Memory B cell (primary cell): ENCODE results near the gene DOLPP1.

ENCODE experiments used
- ATAC-seq: fragments of 150-1000 bp; cut with Tn5 transposase; 2 replicates; pipeline ENCODE4 v1.10.0; 2021; ENCODE audit warnings: low read depth, mild to moderate bottlenecking, moderate library complexity
- DNase-seq, 2 donors: peaks; one replicate each; pipeline ENCODE4 v3.0.0; 2022; ENCODE audit warnings: low spot score in 2 of 2
- H3K27ac Mint-ChIP-seq: one replicate; pipeline ENCODE4 v1.8.0; 2022; ENCODE audit warnings: mild to moderate bottlenecking, moderate library complexity, mixed read lengths
- H3K27me3 Mint-ChIP-seq: one replicate; pipeline ENCODE4 v1.8.0; 2022; ENCODE audit warnings: mixed read lengths
- H3K36me3 Mint-ChIP-seq: one replicate; pipeline ENCODE4 v1.8.0; 2022; ENCODE audit warnings: mild to moderate bottlenecking, mixed read lengths
- H3K4me1 Mint-ChIP-seq: one replicate; pipeline ENCODE4 v1.8.0; 2022; ENCODE audit warnings: mixed read lengths
- H3K4me3 Mint-ChIP-seq: one replicate; pipeline ENCODE4 v1.8.0; 2022; ENCODE audit warnings: mild to moderate bottlenecking, moderate library complexity, mixed read lengths
- H3K9me3 Mint-ChIP-seq: one replicate; pipeline ENCODE4 v1.8.0; 2022; ENCODE audit warnings: mixed read lengths

The DOLPP1 gene

DNA sequence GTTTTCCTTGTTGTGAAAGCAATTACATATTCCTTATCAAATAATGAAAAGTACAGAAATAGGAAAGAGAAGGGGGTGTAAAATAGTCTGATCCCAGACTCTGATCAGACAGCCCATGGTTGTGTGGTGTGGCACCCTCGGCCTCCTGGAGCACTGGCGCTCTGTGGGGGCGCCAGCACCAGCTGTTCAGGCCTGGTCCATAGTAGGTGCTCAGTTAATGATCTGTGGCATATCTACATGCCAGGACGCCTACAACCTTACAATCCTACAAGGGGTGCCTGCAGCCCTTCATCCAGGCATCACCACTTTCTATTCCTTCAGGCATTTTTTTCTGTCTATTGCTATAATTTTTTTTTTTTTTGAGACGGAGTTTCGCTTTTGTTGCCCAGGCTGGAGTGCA lies 27.9 kb upstream of the DOLPP1 start:
- H3K27me3 Mint-ChIP-seq = no peaks in the 10 kb centered on the region
- no peak overlapping the region for H3K27ac Mint-ChIP-seq
- H3K9me3 Mint-ChIP-seq = no peaks in the 10 kb centered on the region
- H3K4me1 Mint-ChIP-seq = no peaks in the 10 kb centered on the region
- DNase-seq (no peak), ATAC-seq (no peak)
- H3K36me3 Mint-ChIP-seq = peaks cover 6% of the 10 kb centered on the region
- H3K4me3 Mint-ChIP-seq = no peak overlapping the region

DNA sequence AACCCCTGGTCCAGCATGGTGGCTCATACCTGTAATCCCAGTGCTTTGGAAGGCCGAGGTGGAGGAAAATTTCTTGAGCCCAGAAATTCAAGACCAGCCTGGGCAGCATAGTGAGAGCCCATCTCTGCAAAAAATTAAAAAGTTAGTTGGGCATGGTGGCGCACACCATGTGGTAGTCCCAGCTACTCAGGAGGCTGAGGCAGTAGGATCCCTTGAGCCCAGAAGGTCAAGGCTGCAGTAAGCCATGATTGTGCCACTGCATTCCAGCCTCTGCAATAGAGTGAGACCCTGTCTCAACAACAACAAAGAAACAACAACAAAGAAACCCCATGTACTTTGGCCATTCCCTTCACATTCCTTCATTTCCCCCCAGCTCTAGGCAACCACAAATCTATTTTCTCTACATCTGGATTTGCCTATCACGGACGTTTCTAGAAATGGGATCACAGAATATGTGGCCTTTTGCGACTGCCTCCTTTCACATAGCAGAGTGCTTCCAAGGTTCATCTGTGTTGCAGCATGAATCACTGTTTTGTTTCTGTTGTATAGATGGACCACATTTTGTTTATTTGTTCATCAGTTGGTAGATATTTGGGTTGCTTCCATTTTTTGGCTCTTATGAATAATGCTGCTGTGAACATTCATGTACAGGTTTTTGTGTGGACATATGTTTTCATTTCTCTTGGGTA lies 26.6 kb upstream of the DOLPP1 start:
- H3K36me3 Mint-ChIP-seq = peaks cover 10% of the 10 kb centered on the region
- H3K4me3 Mint-ChIP-seq = no peak overlapping the region
- DNase-seq (no peak), ATAC-seq (no peak)
- H3K27me3 Mint-ChIP-seq = no peaks in the 10 kb centered on the region
- no peak overlapping the region for H3K27ac Mint-ChIP-seq
- no peaks in the 10 kb centered on the region for H3K9me3 Mint-ChIP-seq
- H3K4me1 Mint-ChIP-seq = no peaks in the 10 kb centered on the region

DNA sequence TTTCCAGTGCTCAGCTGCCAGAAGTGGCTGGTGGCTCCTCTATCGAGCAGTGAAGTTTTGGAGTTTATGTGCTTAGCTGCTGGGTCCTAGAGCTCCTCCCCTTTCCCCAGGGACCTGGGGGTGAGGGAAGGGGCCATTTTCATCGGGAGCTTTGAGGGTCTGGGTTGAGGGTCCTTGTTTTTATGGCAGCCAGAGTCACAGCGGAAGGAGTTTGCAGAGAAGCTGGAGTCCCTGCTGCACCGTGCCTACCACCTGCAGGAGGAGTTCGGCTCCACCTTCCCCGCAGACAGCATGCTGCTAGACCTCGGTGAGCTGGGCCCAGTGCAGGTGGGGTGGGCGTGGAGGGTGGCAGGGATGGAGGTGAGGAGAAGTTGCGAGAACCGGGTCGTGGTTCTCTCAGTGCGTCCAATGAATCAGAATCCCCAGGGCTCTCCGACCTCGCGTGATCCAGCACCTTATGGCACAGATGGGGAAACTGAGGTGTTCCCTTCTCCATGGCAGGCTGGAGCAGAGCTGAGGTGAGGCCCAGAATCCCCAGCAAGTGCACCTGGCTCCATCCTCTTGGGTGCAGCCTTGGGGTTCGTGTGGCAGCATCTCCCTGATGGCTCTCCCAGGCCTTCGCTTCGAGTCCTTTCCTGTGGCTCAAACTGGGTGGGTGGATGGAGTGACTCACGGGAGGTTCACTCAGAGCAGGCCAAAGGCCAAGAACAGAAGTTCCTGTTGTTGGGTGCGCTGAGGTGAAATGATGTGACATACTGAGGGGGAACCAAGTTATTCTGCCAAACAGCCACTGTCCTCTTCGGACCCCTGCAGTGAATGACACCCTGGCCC lies 21.7 kb upstream of the DOLPP1 start:
- no peaks in the 10 kb centered on the region for H3K9me3 Mint-ChIP-seq
- ATAC-seq = no peak
- no peak overlapping the region for H3K4me3 Mint-ChIP-seq
- no peaks in the 10 kb centered on the region for H3K27me3 Mint-ChIP-seq
- DNase-seq = no peak
- H3K27ac Mint-ChIP-seq = no peak overlapping the region
- no peaks in the 10 kb centered on the region for H3K4me1 Mint-ChIP-seq
- H3K36me3 Mint-ChIP-seq = peaks cover 14% of the 10 kb centered on the region

DNA sequence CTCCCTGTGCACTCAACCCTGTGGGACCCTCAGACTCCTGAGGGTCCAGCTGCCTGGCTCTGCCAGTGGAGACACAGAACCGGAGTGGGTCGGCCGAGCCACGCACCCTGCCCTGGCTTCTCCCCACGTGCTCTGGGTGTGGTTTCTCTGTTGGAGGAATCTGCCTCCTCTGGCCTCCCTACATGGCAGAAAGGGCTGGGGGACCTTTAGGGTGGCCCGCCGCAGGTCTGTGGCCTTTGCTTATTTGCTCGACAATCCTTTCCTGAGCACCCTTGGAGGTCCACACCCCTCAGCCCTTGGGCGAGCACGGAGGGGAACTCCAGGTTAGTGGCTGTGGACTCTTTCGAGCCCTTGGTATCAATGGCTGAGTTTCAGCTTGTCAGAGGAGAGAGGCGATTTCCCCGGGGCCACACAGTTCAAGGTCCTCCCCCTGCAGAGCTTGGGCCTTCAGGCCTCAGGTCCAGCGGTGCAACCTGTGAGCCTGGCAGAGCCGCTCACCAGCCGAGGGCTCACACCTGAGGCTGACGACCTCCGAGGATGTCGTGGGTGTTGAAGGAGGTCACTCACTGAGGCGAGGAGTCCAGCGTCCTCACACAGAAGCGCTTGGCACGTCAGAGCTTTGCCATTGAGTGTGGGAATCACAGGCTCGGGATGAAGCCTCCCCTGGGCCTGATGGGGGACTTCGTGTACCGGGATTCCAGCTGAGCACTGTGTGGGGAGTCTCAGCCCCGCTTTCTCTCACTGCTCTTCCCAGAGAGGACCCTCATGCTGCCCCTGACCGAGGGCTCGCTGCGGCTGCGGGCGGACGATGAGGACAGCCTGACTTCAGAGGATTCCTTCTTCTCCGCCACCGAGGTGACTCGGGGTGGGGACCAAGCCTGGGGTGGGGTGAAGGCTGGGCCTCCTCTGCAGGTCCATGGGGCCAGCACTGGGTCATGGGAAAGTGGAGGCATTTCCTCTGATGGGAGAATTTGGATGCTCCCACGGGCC lies 20.8 kb upstream of the DOLPP1 start:
- no peaks in the 10 kb centered on the region for H3K27me3 Mint-ChIP-seq
- ATAC-seq = no peak
- no peak overlapping the region for H3K27ac Mint-ChIP-seq

DNA sequence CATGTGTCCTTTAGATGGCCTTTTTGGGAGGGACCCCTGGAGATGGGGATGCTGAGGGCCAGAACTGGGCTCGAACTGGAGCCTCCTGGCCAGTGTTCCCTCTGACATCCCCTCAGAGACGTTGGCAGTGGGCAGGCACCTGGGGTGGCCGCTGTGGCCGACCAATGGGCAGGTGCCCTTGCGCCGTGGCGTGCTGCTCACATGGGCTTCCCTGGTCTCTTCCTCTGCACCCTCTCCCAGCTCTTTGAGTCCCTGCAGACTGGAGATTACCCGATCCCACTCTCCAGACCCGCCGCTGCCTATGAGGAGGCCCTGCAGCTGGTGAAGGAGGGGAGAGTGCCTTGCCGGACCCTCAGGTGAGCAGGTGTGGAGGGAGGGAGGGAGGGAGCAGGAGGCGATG lies 19.9 kb upstream of the DOLPP1 start:
- Mint-ChIP-seq H3K27me3 (no peaks in the 10 kb centered on the region), H3K27ac (no peak overlapping the region), H3K9me3 (no peaks in the 10 kb centered on the region), H3K4me3 (no peak overlapping the region), H3K4me1 (no peaks in the 10 kb centered on the region), H3K36me3 (peaks cover 12% of the 10 kb centered on the region)
- DNase-seq (no peak), ATAC-seq (no peak)

More for the DNA sequence above, 20.8 kb upstream of the DOLPP1 start:
- peaks cover 8% of the 10 kb centered on the region for H3K36me3 Mint-ChIP-seq
- no peak overlapping the region for H3K4me3 Mint-ChIP-seq
- DNase-seq = no peak
- H3K9me3 Mint-ChIP-seq = no peaks in the 10 kb centered on the region
- H3K4me1 Mint-ChIP-seq = no peaks in the 10 kb centered on the region

DNA sequence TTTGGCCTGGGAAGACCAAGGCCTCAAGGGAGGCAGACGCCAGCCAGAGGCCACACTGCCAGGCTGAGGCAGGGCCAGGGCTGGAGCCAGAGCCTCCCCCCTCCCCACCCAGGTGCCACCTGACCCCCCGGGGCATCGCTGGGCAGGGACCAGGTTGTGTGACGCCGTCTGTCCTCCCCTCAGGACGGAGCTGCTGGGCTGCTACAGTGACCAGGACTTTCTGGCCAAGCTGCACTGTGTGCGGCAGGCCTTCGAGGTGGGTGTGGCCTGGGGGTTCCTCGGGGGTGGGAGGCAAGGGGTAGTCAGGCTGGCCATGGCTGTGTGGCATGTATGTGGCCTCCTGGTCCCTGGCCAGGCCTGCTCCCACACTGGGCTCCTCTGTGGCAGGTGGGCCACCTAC lies 17.9 kb upstream of the DOLPP1 start:
- DNase-seq = no peak
- Mint-ChIP-seq H3K36me3 (peaks cover 12% of the 10 kb centered on the region), H3K9me3 (no peaks in the 10 kb centered on the region), H3K4me3 (no peak overlapping the region), H3K27ac (no peak overlapping the region), H3K4me1 (no peaks in the 10 kb centered on the region), H3K27me3 (no peaks in the 10 kb centered on the region)
- ATAC-seq = no peak

DNA sequence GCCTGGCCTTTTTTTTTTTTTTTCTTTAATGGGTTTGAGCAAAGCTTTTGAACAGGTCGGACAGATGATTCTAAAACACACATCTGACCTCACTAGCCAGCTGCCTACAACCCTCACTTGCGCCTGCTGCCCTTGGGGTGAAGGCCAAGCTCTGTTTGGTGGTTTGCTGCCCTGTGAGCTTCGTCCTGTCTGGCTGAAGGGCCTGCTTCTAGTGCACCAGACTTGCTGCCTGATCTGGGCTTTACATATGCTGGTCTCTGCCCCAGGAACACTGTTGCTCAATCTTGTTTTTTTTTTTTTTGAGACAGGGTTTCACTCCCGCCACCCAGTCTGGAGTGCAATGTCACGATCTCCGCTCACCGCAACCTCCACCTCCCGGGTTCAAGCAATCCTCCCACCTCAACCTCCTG lies 16.4 kb upstream of the DOLPP1 start:
- Mint-ChIP-seq H3K4me1 (peaks cover 9% of the 10 kb centered on the region), H3K9me3 (no peaks in the 10 kb centered on the region), H3K4me3 (no peak overlapping the region), H3K27me3 (no peaks in the 10 kb centered on the region), H3K36me3 (peaks cover 8% of the 10 kb centered on the region), H3K27ac (no peak overlapping the region)
- ATAC-seq (no peak), DNase-seq (no peak)

DNA sequence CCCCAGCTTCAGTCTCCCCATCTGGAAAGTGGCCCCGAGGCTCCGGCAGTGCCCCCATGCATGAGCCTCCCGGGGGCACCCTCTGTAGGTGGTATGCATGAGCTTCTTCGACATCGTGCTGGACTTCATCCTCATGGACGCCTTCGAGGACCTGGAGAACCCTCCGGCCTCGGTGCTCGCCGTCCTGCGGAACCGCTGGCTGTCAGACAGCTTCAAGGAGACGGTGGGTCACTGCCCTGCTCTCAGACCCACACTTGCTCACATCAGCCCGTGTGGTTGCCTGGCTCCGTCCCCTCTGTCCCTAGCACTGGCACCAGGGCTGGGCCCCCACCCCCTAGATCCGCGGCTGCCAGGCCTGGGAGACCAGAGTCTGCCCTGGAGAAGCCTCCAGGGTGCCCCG lies 12.8 kb upstream of the DOLPP1 start:
- Mint-ChIP-seq H3K9me3 (no peaks in the 10 kb centered on the region), H3K4me1 (peaks cover 11% of the 10 kb centered on the region), H3K27me3 (no peaks in the 10 kb centered on the region), H3K27ac (no peak overlapping the region), H3K36me3 (peaks cover 8% of the 10 kb centered on the region), H3K4me3 (no peak overlapping the region)
- ATAC-seq = no peak
- no peak for DNase-seq

DNA sequence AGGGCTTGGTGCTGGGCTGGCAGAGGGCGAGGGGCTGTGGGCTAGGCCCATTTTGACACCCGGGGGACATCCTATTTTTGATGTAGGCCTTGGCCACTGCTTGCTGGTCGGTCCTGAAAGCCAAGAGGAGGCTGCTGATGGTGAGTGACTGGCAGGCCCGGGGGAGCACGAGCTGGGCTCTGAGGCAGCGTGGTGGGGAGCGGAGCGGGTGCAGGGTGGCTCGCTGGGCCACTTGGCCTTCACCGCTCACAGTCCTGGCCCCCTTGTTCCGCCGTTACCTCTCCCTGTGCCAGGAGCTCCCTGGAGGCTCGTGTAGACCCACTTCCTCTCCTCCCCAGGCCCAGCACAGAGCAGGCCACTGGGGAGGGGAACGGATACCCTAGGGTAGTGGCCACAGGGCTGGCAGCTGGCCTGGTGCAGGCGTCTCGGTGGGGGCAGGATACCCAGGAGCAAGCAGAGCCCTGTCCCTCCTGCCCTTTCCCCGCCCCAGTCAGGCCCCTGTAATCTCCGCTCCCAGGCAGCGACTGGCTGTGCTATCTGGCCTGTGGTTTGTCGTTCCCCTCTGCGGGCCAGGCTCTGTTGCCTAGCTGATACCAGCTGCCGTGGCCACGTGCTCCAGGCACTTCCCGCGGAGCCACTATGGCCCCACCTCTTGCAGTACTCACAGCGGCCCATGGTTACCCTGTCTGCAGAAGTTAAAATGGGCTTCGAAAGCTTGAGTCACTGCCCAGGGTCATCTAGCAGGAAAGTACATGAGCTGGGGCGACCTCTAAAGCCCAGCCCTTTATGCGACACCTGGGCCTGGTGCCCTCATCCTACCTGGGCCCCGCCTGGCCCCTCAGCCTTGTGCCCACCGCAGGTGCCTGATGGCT lies 11.7 kb upstream of the DOLPP1 start:
- H3K4me1 Mint-ChIP-seq = peaks cover 11% of the 10 kb centered on the region
- ATAC-seq (peak; percentile 100), DNase-seq (peak; percentile 70 to 71)
- no peaks in the 10 kb centered on the region for H3K9me3 Mint-ChIP-seq
- H3K4me3 Mint-ChIP-seq = peak overlapping the region; percentile 78
- peak overlapping the region; percentile 92 for H3K27ac Mint-ChIP-seq
- H3K27me3 Mint-ChIP-seq = no peaks in the 10 kb centered on the region
- H3K36me3 Mint-ChIP-seq = peaks cover 4% of the 10 kb centered on the region

DNA sequence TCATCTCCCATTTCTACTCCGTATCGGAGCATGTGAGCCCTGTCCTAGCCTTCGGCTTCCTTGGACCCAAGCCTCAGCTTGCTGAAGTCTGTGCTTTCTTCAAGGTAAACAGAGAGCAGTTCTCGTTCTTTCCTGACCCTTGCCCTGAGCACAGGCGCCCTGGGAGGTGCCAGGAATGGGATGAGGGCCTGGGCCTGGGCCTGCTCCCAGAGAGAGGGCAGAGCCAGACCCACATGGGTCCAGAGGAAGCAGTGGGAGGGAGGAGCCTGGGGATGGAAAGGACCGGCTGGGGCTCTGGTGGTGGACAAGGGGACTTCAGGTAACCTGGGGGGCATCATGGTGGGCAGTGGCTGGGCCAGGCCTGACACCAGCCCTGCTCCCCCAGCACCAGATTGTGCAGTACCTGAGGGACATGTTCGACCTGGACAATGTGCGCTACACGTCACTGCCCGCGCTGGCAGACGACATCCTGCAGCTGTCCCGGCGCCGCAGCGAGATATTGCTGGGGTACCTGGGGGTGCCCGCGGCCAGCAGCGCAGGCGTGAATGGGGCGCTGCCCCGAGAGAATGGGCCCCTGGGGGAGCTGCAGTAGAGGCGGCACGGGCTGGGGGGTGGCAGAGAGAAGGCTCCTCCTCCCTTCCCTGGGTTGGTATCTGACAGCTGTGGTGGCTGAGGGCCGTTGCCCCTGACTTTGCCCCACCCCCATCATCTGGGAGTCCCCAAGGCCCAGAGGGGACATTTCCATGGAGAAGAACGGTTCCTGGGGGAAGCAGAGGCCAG lies 10.9 kb upstream of the DOLPP1 start:
- H3K27ac Mint-ChIP-seq = peak overlapping the region; percentile 92
- H3K4me3 Mint-ChIP-seq = no peak overlapping the region
- H3K9me3 Mint-ChIP-seq = no peaks in the 10 kb centered on the region
- DNase-seq (no peak), ATAC-seq (no peak)
- H3K4me1 Mint-ChIP-seq = peaks cover 11% of the 10 kb centered on the region
- no peaks in the 10 kb centered on the region for H3K27me3 Mint-ChIP-seq
- peaks cover 4% of the 10 kb centered on the region for H3K36me3 Mint-ChIP-seq

DNA sequence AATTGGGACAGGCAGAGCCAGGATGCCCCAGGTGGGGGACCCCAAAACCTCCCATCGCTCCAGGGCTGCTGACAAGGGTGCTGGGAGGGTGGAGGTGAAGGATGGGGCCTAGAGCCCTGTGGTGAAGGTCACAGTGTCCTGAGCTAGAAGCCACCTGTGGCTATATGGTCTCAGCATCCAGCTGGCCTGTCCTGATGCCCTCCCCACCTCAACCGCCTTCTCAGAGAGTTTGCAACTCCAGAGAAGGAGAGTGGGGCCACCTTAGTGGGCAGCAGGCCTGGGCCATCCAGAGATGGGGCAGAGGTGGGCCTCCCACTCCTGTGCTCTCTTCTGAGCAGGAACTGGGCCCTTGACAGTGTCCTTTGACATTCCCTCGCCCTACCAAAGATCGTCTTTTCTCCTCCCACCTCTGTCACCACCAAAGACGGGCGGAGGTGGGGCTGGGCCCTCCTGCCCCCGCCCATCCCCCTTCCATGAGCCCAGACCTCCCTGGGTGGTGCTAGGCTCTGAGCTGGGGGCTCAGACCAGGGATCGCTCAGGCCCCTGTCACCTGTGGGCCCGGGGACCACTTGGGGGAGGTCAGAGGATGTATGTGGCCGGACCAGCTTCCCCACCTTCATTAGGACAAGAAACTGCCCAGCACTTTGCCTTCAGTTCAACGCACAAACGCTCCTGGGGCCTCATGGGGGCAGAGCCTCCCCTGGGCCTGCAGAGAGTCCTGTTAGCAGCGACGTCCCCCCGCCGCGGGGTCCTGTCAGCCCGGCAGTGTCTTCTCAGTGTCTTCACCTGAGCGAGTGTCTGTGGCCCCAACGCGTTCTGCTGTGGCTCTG lies 10.0 kb upstream of the DOLPP1 start:
- Mint-ChIP-seq H3K36me3 (no peaks in the 10 kb centered on the region), H3K27ac (no peak overlapping the region), H3K27me3 (no peaks in the 10 kb centered on the region), H3K4me1 (peaks cover 11% of the 10 kb centered on the region), H3K9me3 (no peaks in the 10 kb centered on the region), H3K4me3 (no peak overlapping the region)
- ATAC-seq = no peak
- no peak for DNase-seq

DNA sequence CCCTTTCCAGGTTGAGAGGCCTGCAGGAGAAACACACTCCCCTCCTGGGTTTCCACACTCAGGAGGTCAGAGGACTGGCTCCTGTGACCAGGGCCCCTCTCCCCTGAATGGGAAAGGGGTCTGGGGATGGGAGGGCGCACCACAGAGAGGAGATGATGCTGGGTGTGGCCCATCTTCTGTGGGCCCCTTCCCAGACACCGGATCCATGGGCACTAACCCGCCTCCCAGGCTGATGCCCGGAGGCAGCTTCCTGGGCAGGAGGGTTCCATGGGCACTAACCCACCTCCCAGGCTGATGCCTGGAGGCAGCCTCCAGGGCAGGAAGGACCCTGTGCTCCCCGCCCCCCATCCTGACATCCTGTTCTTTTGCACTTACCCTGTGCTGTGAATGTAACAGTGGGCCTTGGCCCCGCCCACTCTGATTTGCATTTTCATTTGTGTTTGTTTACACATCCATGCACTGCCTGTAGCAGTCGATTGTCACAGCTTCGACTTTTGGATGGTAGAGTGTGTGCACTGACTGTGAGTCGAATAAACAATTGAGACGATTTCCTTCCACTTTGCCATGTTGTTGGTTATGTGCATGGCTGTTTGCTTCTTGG lies 9.3 kb upstream of the DOLPP1 start:
- no peak for DNase-seq
- H3K27ac Mint-ChIP-seq = no peak overlapping the region
- ATAC-seq = no peak
- peaks cover 11% of the 10 kb centered on the region for H3K4me1 Mint-ChIP-seq
- H3K36me3 Mint-ChIP-seq = no peaks in the 10 kb centered on the region
- no peaks in the 10 kb centered on the region for H3K9me3 Mint-ChIP-seq
- H3K4me3 Mint-ChIP-seq = no peak overlapping the region
- H3K27me3 Mint-ChIP-seq = no peaks in the 10 kb centered on the region
